LNCAP (cell line): Measurements from ENCODE around the gene NPR2.

Source experiments
- TF ChIP-seq, protein P1 (sequence below): fragments of 450-650 bp; IDR thresholded peaks from 2 replicates; pipeline ENCODE4 v1.5.1; 2017; ENCODE audit warnings: mild to moderate bottlenecking

Gene NPR2

DNA sequence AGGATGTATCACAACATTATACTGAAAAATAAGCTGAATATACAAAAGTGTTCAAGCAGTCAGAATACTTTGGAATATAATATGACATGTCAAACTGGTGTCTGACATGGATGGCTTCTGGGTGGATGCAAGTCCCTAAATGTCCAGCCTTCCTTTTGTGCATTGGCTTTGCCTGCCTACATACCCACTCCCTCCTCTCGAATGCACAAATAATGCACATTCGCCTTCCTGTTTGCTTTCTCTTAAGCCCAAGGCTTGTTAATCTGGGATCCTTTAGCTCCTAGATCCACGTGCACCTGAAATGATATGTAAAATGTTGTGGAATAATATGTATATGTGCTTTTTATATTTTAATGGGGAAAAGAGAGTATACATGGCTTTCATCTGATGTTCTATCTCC, 12.9 kb upstream of the NPR2 start:
- TF ChIP-seq, protein P1, sequence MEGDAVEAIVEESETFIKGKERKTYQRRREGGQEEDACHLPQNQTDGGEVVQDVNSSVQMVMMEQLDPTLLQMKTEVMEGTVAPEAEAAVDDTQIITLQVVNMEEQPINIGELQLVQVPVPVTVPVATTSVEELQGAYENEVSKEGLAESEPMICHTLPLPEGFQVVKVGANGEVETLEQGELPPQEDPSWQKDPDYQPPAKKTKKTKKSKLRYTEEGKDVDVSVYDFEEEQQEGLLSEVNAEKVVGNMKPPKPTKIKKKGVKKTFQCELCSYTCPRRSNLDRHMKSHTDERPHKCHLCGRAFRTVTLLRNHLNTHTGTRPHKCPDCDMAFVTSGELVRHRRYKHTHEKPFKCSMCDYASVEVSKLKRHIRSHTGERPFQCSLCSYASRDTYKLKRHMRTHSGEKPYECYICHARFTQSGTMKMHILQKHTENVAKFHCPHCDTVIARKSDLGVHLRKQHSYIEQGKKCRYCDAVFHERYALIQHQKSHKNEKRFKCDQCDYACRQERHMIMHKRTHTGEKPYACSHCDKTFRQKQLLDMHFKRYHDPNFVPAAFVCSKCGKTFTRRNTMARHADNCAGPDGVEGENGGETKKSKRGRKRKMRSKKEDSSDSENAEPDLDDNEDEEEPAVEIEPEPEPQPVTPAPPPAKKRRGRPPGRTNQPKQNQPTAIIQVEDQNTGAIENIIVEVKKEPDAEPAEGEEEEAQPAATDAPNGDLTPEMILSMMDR, result no peak

DNA sequence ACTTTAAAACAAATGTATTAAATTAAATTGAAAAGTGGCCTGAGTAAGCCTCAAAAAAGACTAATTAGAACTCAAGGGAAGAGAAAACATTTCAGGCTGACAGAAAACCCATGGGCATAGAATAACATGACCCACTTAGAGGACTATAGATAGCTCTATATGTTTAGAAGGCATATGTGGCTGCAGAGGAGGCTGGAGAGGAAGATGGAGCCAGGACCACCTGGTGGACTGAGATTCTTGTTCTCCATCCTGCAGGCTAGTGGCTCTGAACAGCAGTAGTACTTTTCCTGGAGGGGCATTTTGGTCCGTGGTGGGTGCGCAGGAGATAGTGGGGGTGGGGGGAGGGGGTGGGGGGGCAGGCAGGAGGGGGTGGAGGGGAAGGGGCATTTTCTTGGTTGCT, 10.3 kb upstream of the NPR2 start:
- TF ChIP-seq, protein P1, result no peak

DNA sequence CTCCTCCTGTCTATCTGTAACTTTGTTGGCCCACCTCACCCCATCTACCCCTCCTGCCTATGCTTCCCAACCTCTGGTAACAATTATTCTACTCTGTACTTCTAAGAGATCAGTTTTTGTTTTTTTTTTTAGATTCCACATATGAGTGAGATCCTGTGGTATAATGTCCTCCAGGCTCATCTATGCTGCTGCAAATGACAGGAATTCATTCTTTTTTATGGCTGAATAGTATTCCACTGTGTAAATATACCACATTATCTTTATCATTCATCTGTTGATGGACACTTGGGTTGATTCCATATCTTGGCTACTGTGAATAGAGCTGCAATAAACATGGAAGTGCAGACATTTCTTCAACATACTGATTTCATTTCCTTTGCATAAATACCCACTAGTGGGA, 8.0 kb upstream of the NPR2 start:
- TF ChIP-seq, protein P1, result no peak

DNA sequence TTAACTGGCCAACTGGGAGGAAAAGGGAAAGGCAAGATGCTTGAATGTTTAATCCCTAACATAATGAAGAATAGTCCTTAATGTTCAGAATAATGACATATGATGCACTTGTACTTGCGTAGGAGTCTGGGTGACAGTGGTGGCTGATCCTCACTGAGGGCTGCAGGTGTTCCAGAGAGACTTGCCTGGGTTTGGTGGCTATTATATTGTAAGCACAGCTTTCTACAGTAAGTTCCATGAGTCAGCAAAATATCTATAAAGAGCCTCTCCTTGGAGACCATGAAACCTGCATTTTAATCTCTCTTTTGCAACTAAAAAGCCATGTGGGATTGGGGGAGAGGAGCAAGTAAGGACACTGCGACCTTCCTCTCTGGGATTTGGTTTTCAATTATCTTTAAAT, 1.9 kb upstream of the NPR2 start:
- TF ChIP-seq, protein P1, result no peak

DNA sequence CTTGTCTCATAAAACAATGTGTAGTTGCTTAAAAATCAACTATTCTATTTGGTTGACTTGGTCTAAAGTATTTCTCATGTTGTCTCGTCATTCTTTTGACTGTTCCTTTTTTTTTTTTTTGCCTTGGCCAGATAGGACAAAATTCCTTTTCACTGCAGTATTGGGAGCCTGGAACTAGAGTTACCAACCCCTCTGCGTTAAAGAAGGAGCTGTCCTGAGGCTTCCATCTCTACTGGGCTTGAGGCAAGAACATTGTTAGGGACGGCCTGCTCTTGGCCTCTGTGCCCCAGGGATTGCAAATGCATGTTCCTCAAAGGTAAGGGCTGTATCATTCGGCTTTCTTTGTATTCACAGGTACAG, 1.4 kb upstream of the NPR2 start:
- TF ChIP-seq, protein P1, result no peak

DNA sequence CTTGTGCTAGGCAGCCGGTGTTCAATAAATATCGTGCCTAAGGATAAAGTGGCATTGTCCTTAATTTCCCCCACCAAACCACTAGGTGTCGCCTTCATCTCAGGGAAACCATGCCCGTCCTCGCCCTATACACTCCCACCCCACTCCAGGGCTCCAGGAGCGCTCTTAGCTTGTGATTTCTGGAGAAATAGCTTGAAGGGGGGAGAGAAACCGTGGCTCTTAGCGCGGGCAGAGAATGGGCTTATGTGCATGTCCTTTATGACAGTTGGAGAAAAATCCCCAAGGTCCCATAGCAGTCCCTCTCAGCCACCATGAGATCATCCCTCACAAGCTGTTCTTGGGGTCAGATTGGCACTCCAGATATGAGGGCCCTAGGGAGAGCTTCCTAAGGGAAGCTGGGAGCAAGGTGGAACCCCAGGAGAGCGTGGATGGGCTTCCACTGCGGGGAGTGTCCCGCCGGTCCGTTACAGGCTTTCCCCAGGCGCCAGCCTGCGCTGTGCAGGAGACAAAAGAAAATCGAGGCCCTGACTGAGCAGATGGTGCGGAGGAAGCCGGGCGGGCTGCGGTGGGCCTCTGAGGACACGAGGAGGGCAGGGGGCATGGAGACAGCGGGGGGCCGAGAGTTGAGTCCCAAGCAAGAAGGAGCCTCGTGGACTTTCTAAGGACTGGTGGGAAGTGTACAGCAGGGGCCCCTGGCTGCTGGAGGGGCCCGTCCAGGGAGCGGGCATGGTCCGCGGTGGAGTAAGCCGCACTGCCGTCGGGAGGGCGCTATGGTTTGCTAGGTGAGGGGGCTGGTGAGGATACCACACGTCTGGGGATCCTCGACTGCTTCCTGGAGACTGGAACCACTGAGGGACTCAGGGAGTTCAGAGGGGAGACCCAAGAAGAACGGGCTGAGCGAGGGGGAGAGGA, 750 bp upstream of the NPR2 start:
- TF ChIP-seq, protein P1, result peak; percentile 80

DNA sequence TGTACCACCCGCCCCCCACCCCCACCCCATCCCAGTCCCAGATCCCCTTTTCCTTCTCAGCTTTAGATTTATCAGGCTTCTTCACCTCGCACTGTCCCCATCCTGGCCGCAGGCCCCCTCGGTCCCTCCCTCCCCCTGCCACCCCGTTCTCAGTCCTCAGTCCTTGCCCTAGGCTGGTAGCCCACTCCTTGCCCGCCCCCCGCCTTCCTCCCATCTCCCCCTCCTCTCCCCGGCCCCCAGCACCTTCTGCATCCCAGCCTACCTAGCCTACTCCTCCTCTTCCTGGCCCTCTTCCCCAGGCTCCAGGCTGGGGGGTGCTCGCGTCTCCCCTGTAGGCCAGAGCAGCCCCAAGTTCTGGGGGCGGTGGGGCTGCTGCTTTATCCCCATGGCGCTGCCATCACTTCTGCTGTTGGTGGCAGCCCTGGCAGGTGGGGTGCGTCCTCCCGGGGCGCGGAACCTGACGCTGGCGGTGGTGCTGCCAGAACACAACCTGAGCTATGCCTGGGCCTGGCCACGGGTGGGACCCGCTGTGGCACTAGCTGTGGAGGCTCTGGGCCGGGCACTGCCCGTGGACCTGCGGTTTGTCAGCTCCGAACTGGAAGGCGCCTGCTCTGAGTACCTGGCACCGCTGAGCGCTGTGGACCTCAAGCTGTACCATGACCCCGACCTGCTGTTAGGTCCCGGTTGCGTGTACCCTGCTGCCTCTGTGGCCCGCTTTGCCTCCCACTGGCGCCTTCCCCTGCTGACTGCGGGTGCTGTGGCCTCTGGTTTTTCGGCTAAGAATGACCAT, 828 bp downstream of the NPR2 start:
- TF ChIP-seq, protein P1, result no peak
